ENCODE data around the gene CYP19A1. TPM values are rescaled to one million over a fixed set of nuclear protein-coding genes. Genes with fewer than 3 reads are reported as not detected.

The CYP19A1 gene
- total and polyA plus RNA-seq, 9 of the 15 experiments (the other 6 are each of a cell fraction or from before 2014, with no cell fraction given) = 0.16 to 0.63 (median 0.47) TPM; not detected in 3

- no peak for TF ChIP-seq ZSCAN29 (IDR thresholded peaks at IDR 0.05)
- TF ChIP-seq SP1 (CRISPR knock-in tag; IDR thresholded peaks at IDR 0.05) = no peak
- no peak for TF ChIP-seq CCAR2 (IDR thresholded peaks at IDR 0.05; ENCODE audit: low read depth, low read length)
- TF ChIP-seq ZFX (CRISPR knock-in tag; IDR thresholded peaks at IDR 0.05) = no peak
- no peak for TF ChIP-seq ZNF830 (CRISPR knock-in tag; IDR thresholded peaks at IDR 0.05)
- TF ChIP-seq IRF9 (tag; IDR thresholded peaks at IDR 0.05) = 0 out of 2 replicates have a peak, but pooled peaks have one; percentile 67
- no peak for TF ChIP-seq THAP7 (CRISPR knock-in tag; IDR thresholded peaks at IDR 0.05)
- no peak for TF ChIP-seq NFYB (IDR thresholded peaks at IDR 0.05; ENCODE audit: extremely low read depth, insufficient read length)
- no peak for TF ChIP-seq IRF2 (CRISPR knock-in tag; IDR thresholded peaks at IDR 0.05)
- 0 out of 2 replicates have a peak, but pooled peaks have one; percentile 30 for TF ChIP-seq MEF2D (tag; conservative IDR thresholded peaks at IDR 0.05; ENCODE audit: low read depth)
- TF ChIP-seq ZEB2 (IDR thresholded peaks at IDR 0.05) = no peak
- TF ChIP-seq NR4A1 (CRISPR knock-in tag; IDR thresholded peaks at IDR 0.05) = no peak
- TF ChIP-seq NR4A1 (tag; IDR thresholded peaks at IDR 0.05) = peak; percentile 92
- no peak for TF ChIP-seq ESRRB (CRISPR knock-in tag; IDR thresholded peaks at IDR 0.05; ENCODE audit: borderline replicate concordance)
- TF ChIP-seq GMEB1 (CRISPR knock-in tag; IDR thresholded peaks at IDR 0.05) = no peak
- no peak for TF ChIP-seq TFAM (CRISPR knock-in tag; conservative IDR thresholded peaks at IDR 0.05)
- TF ChIP-seq DMBX1 (CRISPR knock-in tag; IDR thresholded peaks at IDR 0.05; ENCODE audit: borderline replicate concordance) = no peak
- no peak for TF ChIP-seq ARNT (IDR thresholded peaks at IDR 0.05)
- no peak for TF ChIP-seq ELF1 (tag; IDR thresholded peaks at IDR 0.05)
- no peak for TF ChIP-seq LARP7 (IDR thresholded peaks at IDR 0.05)
- no peak for TF ChIP-seq SRF (CRISPR knock-in tag; IDR thresholded peaks at IDR 0.05)
- no peak for TF ChIP-seq HMGXB4 (CRISPR knock-in tag; IDR thresholded peaks at IDR 0.05)
- no peak for TF ChIP-seq HOMEZ (CRISPR knock-in tag; IDR thresholded peaks at IDR 0.05)
- no peak for TF ChIP-seq PHF8 (IDR thresholded peaks at IDR 0.05; ENCODE audit: borderline replicate concordance, low read length)
- peak; percentile 53; the same call in 1 of the 2 replicates for TF ChIP-seq ZBTB17 (CRISPR knock-in tag; IDR thresholded peaks at IDR 0.05)
- no peak for TF ChIP-seq GTF2A2 (tag; IDR thresholded peaks at IDR 0.05)
Observed at GRCh38 chr15:51356147-51356546, 17.8 kb upstream of the CYP19A1 start (continued).

Measured in K562 (cell line).